ENCODE measurements around the gene ADAM11.
"Not testable (repeated sequence)": the region's sequence is repeated elsewhere in the genome, so short reads cannot be mapped to it uniquely, and the experiment has no call there.

Gene ADAM11

DNA sequence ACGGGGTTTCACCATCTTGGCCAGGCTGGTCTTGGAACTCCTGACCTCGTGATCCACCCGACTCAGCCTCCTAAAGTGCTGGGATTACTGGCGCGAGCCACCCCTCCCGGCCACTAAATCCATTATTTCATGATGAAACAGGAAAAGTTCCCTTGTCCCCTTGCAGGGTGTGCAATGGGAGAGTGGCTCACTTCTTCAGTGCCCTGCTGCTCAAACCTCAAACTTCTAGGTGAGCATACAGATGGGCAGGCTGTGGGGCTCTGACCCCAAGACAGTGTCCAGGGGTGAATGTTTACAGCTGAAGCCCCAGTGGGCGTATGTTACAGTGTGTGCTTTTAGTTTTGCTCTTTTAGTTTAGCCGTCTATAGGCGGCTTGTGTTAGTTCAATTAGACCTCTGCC, 36.6 kb downstream of the ADAM11 start:
- no peak for DNase-seq (ENCODE audit: low spot score)

DNA sequence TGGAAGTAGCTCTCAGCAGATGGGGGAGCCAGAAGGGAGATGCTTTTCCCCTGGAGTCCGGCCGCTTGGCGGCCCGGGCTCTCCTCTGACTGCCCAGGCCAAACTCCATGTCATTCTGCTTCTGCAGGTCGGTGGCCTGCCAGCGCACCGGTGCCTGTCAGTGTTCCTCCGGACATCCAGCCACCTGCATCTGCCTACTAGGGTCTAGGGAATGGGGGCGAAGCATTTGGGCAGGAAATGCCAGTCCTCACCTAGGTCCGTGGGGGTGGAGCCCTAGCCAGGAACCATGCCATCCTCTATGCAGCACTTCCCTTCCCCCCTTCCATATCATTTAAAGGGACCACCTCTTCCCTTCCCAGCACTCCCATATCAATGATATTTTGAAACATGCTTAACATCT, 37.1 kb downstream of the ADAM11 start:
- DNase-seq (ENCODE audit: low spot score): no peak

DNA sequence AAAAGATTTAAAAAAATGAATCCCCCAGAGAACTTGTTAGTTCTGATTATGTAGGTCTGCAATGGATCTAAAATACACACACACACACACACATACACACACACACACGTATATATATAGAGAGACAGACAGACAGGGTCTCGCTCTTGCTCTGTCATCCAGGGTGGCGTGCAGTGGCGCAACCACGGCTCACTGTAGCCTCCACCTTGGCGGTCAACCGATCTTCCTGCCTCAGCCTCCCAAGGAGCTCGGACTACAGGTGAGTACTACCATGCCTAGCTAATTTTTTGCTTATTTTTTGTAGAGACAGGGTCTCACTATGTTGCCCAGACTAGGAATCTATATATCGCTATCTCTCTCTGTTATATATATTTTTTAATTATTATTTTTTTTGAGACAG, 37.9 kb downstream of the ADAM11 start:
- no peak for DNase-seq (ENCODE audit: low spot score)

DNA sequence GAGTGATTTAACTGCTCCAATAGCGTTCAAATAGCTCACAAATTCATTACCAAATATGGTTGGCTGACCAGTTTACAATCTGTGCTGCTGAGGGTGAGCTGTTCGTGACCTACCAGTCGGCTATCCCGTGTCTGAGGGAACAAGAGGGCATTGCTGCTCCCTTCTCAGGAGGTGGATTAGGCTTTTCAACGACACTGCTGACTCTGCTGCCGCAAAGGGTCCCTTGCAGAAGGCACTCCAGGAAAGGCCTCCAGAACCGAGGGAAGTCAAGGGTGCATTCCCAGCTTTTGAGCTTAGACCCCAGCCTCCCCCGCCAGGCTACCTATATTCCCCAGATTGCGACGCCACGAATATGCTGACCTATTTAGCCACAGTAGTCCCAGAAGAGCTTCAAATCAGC, 39.0 kb downstream of the ADAM11 start:
- no peak for DNase-seq (ENCODE audit: low spot score)

DNA sequence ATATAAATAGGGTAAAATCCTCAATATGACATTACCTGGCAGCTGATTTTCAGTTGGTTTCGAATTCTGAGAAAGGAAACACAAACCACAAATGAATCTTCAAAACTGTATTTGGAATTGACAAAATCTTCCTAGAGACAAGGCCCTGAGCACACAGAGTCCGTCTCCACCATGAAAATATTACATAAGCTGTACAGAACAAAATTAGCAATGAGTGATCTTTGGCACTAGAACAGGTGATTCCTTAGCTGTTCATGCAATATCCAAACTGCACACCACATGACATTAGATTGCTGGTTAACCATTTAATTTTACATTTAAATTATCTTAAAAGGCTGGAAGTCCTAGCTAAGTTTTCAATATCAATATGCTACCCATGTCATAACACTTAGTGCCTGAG, 39.6 kb downstream of the ADAM11 start:
- no peak for DNase-seq (ENCODE audit: low spot score)

GRCh38 chr17:44801880-44802279, 43.1 kb downstream of the ADAM11 start:
- no peak for DNase-seq (ENCODE audit: low spot score)

DNA sequence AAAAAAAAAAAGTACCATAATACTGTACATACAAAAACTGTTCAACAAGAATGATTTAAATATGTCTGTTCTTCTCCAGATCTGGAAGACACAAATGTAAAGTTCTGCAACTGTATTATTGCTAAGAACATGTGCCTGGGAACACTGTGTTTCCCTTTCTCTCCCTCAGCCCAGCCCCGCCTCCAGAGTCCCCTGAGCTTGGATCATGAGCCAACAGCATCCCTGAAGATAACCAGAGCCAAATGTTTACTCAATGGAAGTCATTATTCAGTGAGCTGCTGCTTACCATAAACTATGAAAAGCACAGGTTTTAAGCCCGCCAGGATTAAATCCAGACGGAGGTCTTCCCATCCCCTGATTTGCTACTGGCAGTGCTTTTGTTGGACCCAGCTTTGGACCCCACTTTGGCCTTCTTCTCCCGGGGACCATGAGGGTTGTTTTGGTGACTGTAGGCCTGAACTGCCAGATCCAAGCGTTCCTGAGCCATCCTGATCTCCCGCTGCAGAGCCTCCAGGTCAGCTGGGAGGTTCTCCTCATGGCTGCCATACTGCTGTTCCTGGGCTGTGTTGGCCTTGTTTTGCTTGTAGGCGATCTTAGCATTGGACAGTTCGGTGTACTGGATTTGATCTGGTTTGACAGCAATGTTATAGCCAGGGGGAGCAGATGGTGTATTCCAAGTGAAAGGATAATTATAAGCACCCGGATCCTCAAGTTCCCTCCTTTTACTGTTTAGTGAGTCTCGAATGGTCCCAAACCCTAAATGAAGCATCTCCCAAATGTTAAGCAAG, 45.7 kb downstream of the ADAM11 start:
- DNase-seq (ENCODE audit: low spot score): no peak

- no peak for DNase-seq (ENCODE audit: low spot score)
Measured at GRCh38 chr17:44807093-44807816, 48.5 kb downstream of the ADAM11 start.

DNA sequence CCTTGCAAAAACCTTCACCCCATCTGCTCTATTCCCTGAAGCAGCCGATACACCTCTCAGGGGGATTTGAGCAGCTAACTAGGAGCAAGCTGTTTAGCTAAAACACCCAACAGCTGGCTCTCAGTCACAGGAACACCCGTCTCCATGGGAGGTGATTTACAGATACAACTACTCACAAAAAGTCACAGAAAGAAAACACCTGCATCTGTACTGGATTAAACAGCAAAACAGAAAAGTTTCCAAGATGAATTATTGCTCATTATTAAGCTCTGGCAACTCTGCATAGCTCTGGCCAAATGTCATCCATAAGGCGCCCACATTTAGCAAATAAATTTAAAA, 49.0 kb downstream of the ADAM11 start:
- DNase-seq (ENCODE audit: low spot score): peak; percentile 34

GRCh38 chr17:44808156-44808555, 49.4 kb downstream of the ADAM11 start:
- no peak for DNase-seq (ENCODE audit: low spot score)

DNA sequence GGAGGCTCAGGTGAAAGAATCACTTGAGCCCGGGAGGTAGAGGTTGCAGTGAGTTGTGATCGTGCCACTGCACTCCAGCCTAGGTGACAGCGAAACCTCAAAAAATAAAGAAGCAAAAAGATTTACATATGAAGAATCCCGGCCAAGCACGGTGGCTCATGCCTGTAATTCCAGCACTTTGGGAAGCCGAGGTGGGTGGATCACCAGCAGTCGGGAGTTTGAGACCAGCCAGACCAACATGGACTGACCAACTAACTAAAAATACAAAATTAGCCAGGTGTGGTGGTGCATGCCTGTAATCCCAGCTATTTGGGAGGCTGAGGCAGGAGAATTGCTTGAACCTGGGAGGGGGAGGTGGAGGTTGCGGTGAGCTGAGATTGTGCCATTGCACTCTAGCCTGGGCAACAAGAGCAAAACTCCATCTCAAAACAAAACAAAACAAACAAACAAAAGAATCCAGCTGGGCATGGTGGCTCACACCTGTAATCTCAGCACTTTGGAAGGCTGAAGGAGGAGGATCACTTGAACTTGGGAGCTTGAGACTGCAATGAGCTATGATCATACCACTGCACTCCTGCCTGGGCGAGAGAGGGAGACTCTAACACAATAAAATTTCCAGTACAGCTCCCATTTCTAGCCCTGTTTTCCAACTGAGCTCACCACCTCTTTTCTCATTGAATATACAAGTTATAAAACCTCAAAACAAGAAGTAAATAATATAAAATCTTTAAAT, 50.0 kb downstream of the ADAM11 start:
- DNase-seq (ENCODE audit: low spot score): not testable (repeated sequence)

GRCh38 chr17:44812263-44812662, 53.5 kb downstream of the ADAM11 start:
- DNase-seq (ENCODE audit: low spot score): no peak

GRCh38 chr17:44818508-44818907, 59.7 kb downstream of the ADAM11 start:
- DNase-seq (ENCODE audit: low spot score): not testable (repeated sequence)

GRCh38 chr17:44820631-44821212, 61.9 kb downstream of the ADAM11 start:
- DNase-seq (ENCODE audit: low spot score): peak; percentile 84

DNA sequence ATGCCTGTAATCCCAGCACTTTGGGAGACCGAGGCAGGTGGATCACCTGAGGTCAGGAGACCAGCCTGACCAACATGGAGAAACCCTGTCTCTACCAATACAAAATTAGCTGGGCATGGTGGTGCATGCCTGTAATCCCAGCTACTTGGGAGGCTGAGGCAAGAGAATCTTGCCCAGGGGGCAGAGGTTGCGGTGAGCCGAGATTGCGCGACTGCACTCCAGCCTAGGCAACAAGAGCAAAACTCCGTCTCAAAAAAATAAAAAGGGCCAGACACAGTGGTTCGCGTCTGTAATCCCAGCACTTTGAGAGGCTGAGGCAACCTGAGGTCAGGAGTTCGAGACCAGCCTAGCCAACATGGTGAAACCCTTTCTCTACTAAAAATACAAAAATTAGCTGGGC, 66.4 kb downstream of the ADAM11 start:
- DNase-seq (ENCODE audit: low spot score): not testable (repeated sequence)

GRCh38 chr17:44826123-44826790, 67.5 kb downstream of the ADAM11 start:
- no peak for DNase-seq (ENCODE audit: low spot score)

- DNase-seq (ENCODE audit: low spot score): no peak
Measured at GRCh38 chr17:44827863-44828262, 69.1 kb downstream of the ADAM11 start.

DNA sequence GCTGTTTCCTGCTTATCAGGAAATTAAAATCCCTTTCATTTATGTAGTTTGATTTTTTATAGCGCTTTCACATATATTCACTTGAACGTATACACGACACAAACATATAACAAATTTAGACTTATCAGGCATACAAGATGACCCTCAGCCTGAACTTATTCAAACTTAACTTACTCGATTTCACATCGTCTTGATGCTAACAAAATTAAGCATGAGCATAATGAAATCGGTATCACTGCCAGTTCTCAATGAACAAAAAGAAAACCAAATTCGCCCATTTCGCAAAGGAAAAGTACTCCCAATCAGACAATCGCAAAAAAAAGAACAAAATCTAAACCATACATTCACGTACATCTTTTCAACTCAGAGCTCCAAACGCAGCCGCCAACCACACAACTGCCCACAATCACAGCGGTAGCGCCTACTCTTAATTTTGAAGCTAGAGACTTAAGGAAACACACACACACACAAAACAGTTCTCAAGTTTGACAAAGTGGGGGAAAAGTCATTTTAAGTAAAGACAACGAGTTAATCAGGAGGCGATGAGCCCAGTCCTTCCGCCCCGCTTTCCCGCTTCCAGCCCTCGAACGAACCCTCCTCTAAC, 70.2 kb downstream of the ADAM11 start:
- no peak for DNase-seq (ENCODE audit: low spot score)

GRCh38 chr17:44829523-44830358, 71.0 kb downstream of the ADAM11 start, which contains the start of gene GJC1:
Gene GJC1 (minus strand): TSS chr17:44830287. CDS start chr17:44805817, 24,470 bp downstream.
- DNase-seq (ENCODE audit: low spot score): peak; percentile 85

Data from AG20443 (cell line).